ENCODE measurements around the gene FAM184B.
"Not testable (repeated sequence)": the region's sequence is repeated elsewhere in the genome, so short reads cannot be mapped to it uniquely, and the experiment has no call there.

FAM184B gene

DNA sequence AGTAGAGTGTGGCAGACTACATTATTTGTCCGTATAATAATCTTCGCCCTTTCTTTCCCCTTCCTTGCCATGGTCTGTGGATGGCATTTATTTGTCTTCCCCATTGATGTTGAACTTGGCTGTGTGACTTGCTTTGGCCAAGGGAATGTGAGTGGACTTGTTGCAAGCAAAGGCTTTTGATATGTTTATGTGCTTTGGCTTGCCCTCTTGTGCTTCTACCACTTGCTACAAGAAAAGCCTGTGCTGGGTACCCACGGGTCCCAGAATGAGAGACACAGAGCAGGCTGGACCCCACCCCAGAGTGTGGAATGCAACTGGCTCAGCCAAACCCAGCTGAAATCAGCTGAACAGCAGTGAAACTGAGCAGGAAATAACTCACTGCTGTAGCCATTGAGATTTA lies 63.0 kb downstream of the FAM184B start:
- DNase-seq (ENCODE audit: low read depth in 2 of 2), result no peak

- no peak for DNase-seq (ENCODE audit: low read depth in 2 of 2)
Measured at GRCh38 chr4:17717301-17717700, 64.1 kb downstream of the FAM184B start.

DNA sequence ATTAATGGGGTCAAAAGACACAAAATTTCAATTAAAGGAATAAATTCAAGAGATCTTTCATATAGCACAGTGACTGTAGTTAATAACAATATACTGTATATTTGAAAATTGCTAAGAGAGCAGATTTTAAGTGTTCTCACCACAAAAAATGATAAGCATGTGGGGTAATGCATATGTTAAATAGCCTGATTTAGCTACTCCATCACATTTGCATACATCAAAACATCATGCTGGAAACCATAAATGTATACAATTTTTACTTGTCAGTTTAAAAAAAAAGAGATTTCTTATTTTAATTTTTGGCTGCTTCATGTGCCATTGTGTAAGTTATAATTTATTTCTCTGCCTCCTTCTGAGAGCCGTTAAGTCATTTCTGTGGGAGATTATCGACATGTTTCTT lies 65.9 kb downstream of the FAM184B start:
- DNase-seq (ENCODE audit: low read depth in 2 of 2), result no peak

DNA sequence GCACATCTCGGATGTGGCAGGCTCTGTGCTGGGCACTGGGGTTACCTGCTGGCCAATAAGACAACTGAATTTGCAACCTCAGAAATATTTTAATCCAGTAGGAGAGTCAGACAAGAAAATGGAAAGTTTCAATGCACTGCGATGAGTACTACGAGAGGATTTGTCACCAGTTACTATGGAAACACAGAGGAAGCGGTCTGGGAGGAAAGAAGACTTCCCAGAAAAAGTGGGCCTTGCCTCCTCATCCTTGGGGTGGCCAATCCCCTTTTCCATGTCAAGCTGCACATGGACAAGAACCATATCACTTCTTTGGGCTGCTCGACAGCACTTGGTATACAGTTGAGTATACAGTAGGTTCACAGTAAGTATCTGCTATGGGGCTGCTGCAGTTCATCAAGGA lies 67.6 kb downstream of the FAM184B start:
- no peak for DNase-seq (ENCODE audit: low read depth in 2 of 2)

GRCh38 chr4:17712166-17712565 lies 69.3 kb downstream of the FAM184B start:
- no peak for DNase-seq (ENCODE audit: low read depth in 2 of 2)

GRCh38 chr4:17711206-17711605 lies 70.2 kb downstream of the FAM184B start:
- DNase-seq (ENCODE audit: low read depth in 2 of 2), result not testable (repeated sequence)

- no peak for DNase-seq (ENCODE audit: low read depth in 2 of 2)
Measured at GRCh38 chr4:17709763-17710068, 71.7 kb downstream of the FAM184B start.

DNA sequence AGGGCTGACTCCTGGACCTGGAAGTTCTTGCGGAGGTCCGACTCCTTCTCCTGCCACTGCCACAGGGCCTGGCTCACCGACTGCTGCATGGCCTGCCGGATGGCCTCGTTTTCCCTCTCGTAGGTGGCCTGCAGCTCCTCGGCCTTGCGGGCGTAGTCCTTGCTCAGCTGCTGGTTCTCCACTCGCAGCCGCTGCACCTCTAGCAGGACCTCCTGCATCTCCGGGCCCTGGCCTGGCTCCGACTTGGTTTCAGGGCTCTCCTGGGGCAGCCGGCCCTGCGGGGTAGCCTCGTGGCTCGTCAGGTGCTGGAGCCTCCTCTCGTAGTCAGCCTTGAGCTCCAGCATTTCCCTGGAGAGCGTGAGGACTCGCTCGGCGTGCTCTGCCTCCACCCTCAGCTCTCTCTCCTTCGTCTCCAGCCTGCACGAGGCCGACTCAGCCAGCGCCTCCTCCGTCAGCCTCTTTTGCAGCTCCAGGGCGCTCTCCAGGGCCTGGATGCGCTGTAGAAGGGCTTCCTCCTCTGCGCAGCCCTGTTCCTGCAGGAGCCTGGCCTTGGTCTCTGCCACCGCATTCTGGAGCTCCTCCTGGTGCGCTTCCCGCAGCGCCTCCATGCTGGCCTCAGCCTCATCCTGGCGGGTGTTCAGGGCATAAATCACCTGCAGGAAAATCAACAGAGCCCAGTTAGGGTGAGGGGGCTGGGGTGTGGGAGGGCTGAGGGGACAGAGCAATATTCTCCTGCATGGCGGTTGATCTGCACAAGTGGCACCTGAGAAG lies 72.2 kb downstream of the FAM184B start:
- no peak for DNase-seq (ENCODE audit: low read depth in 2 of 2)

DNA sequence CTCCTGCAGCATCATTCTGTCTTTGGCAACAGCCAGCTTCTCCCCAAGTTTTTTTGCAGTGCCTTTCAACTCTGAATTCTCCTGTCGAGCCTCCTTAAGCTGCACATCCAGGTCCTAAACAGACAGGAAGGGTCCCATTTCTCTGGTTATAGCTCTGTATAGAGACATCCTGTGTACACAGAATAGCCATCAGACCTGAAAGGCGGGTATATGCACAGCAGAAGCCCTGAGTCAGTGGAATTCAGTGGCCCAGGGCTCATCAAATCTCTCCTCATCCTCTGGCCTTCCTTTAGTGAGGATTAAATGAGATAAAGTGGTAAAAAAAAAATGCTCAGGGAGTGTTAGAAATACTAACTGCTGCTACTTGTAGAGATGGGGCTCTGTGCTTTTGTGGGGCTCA lies 73.8 kb downstream of the FAM184B start:
- no peak for DNase-seq (ENCODE audit: low read depth in 2 of 2)

DNA sequence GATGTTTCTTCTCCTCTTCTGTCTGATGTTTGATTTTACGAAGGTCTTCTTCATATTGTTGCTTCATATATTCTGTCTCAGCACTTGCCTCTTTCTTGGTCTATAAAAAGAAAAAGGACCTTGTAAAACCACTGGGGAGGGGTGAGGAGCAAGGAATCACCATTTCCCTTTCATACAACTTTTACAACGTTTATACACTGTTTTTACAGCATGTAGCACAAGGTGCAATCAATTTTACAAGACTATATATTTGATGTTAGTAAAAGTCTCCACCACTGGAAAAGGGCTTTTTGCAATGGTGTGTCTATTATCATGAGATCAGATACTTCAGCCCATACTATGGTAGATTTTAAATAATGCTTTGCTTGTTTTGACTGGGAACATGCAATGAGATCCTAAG lies 76.3 kb downstream of the FAM184B start:
- no peak for DNase-seq (ENCODE audit: low read depth in 2 of 2)

DNA sequence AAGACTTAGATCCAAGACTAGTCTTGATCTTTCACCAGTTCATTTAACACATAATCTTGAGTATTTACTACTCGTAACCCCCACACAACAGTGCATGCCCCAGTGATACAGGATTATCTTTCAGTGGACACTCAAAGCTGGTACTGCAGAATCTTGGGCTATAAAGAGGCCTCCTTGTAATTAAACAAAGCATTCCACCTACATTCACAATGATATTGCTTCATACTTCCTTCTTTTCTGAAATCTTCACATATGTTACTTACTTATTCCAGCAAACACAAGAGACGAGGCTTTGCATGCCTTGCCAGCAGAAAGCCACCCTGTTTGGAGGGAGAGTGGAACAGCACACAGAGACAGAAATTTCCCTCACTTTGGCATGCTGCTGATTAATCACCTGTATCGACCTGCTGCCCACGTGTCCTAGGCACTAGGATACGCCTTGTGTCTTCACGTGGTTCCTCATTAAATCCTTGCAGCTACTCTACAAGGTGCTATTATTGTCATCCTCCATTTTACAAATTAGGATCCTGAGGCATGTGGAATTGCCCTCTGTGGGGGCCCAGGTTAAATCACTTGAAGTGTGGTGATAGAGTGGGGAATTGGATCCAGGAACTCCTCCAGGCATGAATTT lies 77.3 kb downstream of the FAM184B start:
- no peak for DNase-seq (ENCODE audit: low read depth in 2 of 2)

DNA sequence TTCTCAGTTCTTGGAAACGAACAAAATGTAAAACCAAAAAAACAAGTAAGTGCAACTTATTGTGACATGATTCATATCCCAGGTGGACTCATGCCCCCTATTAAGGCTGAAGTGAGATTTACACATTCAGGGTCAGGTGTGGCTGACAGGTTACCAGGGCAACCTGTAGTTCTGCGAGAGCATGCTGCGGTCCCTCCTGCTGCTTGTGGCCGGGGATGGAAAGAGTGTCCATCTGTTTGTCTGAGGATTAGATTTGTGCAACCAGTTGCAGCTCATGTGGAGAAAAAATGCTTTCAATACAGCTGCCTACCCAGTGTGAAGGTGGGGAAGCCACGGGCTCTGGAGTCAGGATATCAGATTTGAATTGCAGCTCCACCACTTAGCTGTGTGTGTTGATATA lies 78.8 kb downstream of the FAM184B start:
- no peak for DNase-seq (ENCODE audit: low read depth in 2 of 2)

DNA sequence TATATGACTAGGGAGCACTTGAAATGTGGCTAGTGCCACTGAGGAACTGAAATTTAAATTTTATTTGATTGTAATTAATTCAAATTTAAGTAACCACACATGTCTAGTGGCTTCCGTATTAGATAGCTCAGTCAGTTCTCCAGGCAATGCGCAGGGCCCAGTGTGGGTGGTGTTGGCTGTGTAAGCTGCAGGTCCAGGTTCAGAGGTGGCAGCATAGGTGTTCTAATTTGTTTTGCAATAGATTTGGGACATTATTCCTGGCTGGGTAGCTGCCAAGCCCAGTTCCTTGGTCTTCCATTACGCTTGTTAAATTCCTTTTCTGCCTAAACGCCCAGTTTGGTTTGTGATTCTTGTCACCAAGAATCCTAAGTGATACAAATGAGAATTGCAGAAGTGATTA lies 79.5 kb downstream of the FAM184B start:
- no peak for DNase-seq (ENCODE audit: low read depth in 2 of 2)

GRCh38 chr4:17701138-17701839 lies 80.1 kb downstream of the FAM184B start:
- DNase-seq (ENCODE audit: low read depth in 2 of 2), result no peak

DNA sequence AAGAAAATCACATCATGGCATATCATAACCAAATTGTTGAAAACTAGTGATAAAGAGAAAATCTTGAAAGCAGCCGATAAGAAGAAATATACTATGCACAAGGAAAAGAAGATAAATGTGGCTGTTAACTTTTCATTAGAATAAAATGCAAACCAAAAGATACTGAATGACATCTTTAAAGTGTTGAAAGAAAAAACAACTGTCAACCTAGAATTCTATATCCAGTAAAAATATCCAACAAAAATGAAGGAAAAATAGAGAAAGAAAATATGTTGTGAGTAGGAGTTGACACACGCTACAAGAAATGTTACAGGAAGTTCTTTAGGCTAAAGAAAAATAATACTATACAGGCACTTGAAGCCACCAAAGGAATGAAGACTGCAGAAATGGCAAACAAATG lies 82.0 kb downstream of the FAM184B start:
- no peak for DNase-seq (ENCODE audit: low read depth in 2 of 2)

DNA sequence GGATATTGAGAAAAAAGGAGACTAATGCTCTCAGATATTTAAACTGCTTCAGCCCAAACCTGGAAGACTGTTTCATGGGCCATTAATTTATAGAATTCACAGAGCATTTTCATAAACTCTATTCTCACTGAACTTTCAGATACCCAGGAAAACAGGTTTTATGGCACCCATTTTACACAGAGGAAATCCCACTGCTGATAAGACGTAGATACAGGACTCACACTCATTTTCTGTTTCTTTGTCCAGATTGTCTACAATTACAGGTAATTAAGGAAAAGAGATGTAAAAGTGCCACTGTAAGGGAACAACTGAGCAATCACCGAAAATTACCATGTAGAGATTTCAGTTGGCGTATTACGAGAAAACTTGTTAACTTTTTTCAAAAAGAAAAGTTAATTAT lies 83.3 kb downstream of the FAM184B start:
- no peak for DNase-seq (ENCODE audit: low read depth in 2 of 2)

- DNase-seq (ENCODE audit: low read depth in 2 of 2), result no peak
Measured at GRCh38 chr4:17695341-17695740, 86.1 kb downstream of the FAM184B start.

- DNase-seq (ENCODE audit: low read depth in 2 of 2), result no peak
Measured at GRCh38 chr4:17694552-17694951, 86.9 kb downstream of the FAM184B start.

- DNase-seq (ENCODE audit: low read depth in 2 of 2), result no peak
Measured at GRCh38 chr4:17690898-17691297, 90.5 kb downstream of the FAM184B start.

- DNase-seq (ENCODE audit: low read depth in 2 of 2), result no peak
Measured at GRCh38 chr4:17690135-17690534, 91.3 kb downstream of the FAM184B start.

DNA sequence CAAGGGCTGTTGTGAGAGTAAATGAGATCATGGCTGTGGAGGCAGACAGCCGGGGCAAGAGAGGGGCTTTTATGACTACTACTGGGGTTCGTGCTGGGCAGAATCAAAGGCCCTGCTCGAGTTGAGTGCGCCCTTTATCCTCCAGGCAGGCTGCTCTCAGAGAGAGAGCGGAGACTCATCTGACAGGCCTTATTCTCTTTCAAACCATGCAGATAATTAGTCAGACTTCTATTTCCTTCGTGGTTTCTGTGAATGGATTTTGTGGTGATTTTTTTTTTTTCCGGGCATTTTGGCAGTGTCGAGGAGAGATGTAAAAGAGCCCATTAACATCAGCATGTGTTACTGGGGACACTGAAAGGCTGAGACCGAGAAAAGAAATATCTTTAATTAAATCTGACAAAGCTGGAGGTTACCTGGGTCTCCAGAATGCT lies 93.4 kb downstream of the FAM184B start:
- DNase-seq (ENCODE audit: low read depth in 2 of 2), result no peak

DNA sequence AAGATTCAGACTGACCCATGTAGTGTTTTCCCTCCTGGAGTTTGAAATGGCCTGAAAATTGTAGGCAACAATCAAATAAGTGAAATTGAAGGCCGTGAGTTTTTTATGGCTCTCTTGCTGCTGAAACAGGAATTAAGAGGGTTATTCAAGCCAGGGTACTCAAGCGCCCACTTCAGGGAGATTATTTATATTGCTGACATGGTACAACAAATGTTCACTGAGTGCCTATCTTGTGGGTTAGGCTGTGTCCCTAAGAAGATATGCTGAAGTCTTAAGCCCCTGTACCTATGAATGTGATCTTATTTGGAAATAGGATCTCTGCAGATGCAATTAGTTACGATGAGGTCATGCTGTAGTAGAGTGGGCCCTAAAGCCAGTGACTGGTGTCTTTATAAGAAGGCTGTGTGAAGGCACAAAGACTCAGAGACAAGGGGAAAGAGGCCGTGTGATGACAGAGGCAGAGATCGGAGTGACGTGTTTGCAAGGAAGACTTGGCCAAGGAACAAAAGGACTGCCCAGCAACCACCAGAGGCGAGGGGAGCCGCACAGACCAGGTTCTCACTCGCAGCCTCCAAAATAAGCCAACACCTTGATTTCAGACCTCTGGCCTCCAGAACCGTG lies 94.1 kb downstream of the FAM184B start:
- no peak for DNase-seq (ENCODE audit: low read depth in 2 of 2)

- DNase-seq (ENCODE audit: low read depth in 2 of 2), result not testable (repeated sequence)
Measured at GRCh38 chr4:17684648-17685047, 96.8 kb downstream of the FAM184B start.

Data from stimulated activated CD4-positive, alpha-beta T cell treated with anti-CD3 and anti-CD28 coated beads, Interleukin-1b, Interleukin-23, amount 100 ng/mL, for 1 hour (primary cell).